Anterior cingulate cortex (tissue), 58 donors: ENCODE data around the gene PRRX2.
"Not testable (repeated sequence)": the region's sequence is repeated elsewhere in the genome, so short reads cannot be mapped to it uniquely, and the experiment has no call there.

Experiments used
- DNase-seq, 58 donors: peaks; one replicate each; lab custom pipeline; 2025; lab: John Stamatoyannopoulos, UW

The PRRX2 gene

DNA sequence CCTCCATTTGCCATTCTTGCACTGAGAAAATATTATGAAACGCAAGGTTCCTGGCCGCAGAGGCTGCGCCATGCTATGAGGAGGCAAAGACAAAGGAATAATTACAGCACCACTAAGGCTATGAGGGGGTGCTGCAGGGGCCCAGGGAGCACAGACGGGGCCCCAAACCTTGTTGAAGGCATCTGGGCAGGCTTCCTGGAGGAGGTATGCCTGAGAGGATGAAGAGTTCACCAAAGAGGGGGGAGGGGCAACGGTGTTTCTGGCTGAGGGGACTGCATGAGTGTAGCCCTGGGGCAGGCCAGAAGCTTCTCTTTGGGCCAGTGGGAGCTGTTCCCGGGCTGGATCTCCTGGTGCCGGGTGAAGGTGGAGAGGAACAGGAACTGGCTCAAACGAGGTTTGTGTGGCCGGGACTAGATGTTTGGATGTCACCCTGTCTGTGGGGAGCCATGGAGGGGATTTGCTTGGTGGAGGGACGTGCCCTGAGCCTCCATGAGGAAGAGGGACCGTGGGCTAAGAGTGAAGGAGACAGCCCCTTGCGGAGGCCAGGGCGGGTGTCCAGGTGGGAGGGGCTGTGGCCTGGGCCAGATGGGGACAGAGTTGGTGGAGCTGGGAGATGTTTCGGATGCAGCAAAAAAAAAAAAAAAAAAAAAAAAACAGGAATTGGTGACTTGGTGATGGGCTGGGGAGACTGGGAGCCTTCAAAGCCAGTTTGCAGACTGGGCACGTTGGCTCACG is 59.2 kb downstream of the PRRX2 start:
- no peak for DNase-seq

DNA sequence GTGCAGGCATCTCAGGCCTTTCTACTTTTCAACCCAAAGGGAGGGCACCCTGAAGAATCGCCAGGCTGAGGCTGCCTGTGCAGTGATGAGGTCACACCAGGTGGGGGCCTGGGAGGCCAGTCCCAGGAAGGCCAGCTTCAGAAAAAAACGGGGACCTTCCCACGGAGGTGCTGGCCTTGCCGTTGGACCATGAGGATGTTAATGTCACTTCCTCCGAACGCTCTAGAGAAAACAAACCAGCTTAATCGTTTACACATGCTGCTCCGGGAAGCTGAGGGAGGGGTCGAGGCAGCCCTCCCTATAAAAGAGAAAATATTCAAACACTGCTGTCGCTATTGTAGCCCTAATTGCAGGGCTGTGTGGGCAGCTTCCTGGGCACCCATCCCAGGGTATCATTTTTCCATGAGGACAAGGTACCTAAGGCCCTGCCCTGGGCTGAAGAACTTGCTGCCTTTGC is 60.4 kb downstream of the PRRX2 start:
- DNase-seq = peak in 5 of 58 donors; percentile 8 to 37 (median 14)

DNA sequence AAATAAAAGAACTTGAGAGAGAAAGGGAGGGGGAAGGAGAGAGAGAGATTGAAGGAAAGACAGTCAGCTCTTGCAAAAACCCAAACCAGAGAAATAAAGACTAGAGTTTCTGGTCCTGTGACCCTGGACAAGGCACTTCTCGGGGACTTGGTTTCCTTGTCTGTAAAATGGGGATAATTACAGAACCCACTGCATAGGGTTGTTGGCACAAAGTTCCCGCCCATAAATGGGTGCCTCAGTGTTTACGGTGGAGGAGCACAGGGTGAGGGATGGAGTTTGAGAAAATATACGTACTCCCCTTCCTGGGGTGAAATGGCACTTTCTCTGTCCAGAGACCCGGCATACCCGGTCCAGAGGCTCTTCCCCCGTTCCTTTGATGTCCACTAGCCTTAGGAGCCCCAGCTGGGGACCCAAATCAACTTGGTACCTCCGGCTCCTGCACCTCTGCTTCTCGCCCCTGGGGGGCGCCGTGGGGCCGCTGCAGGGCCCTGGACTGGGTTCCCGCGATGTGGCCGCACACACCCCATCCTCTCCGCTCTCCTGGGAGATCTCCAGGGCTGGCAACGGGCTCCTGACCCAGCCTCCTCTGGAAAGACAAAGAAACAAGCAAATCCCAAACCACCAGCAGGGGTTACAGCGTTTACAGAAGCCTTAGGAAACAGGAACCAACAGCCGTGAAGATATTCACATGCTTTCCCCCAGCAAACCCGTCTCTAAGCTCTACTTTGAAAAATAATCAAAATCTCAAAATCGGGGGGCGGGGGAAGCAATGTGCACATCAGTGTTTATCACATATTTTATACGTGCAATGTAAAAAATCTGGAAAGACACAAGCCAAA is 61.1 kb downstream of the PRRX2 start:
- peak in 46 of 58 donors; percentile 10 to 70 (median 37) for DNase-seq

DNA sequence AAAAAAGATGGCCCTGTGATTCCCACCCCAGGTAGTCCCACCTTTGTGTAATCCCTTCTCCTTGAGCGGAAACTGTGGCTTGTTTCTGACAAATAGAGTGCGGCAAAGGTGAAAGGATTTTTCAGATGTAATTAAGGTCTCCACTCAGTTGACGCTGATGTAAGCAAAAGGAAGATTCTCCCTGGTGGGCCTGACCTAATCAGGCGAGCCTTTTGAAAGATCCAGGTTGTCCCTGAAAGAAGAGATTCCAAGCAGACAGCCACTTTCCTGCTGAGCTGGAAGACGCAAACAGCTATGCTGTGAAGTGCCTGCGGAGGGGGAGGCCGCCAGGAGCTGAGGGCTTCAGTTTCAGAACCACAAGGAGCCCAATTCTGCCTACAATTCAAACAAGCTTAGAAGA is 63.3 kb downstream of the PRRX2 start:
- no peak for DNase-seq

DNA sequence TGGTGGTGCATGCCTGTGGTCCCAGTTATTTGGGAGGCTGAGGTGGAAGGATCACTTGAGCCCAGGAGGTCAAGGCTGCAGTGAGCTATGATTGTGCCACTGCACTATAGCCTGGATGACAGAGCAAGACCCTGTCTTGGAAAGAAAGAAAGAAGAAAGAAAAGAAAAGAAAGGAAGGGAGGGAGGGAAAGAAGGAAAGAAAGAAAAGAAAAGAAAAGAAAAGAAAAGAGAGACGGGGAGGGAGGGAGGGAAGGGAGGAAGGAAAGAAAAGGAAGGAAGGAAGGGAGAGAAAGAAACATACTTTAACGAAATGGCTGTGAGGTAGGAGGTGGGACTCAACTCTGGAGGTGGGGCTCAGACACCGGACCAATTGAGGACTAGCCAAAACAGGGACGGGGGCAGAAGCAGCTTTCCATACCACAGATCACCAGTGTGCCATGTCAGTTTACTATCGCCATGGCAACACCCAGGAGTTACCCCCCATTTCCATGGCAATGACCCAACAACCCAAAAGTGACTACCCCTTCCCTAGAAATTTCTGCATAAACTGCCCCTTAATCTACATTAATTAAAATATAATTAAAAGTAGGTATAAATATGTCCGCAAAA is 66.1 kb downstream of the PRRX2 start:
- no peak for DNase-seq

DNA sequence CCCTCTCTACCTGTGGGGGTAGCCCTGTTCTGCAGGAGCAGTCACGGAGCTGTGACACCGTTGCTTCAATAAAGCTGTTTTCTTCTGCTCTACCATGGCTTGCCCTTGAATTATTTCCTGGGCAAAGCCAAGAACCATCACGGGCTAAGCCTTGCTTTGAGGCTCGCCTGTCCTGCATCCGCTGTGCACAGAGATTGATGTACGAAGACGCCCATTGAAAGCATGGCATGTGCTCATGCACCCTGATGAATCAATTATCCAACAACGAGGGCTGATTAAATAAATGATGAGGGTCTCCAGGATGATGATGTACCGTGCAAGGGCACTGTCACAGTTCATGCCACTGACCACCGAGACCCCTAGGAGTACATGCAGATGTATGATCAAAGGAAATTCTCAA is 66.7 kb downstream of the PRRX2 start:
- DNase-seq = no peak

DNA sequence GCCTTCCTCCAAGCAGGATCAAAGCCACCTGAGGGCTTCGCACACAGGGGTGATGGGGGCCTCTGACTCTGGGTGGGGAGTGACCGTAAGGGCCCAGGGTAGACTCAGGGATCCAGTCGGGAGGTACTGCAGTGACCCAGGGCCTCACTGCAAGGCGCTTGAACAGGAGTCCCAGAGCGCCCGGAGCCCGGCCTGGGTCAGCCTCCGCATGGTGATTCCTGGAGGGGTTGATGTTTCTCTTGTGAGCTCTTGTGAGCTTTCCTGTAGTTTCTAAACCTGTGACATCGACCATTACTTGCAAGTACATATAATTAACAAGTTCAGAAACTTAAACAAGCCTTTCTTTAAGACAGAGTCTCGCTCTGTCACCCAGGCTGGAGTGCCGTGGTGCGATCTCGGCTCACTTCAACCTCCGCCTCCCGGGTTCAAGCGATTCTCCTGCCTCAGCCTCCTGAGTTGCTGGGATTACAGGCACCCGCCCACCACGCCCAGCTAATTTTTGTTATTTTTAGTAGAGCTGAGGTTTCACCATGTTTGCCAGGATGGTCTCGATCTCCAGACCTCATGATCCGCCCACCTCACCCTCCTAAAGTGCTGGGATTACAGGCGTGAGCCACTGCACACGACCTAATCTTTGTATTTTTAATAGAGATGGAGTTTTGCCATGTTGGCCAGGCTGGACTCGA is 67.6 kb downstream of the PRRX2 start:
- DNase-seq = no peak

DNA sequence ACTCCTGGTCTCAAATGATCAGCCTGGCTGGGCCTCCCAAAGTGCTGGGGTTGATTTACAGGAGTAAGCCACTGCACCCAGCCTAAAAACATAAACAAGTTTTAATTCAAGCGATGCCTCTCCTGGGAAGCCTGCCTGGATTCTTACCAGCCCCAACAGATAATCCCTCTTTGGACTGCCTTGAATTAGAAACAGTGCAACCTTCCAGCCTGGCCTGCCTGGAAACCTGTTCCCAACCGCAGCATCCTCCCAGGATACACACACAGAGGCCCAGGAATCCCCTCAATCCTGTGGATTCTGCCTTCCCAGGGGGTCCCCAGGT is 68.1 kb downstream of the PRRX2 start:
- no peak for DNase-seq

DNA sequence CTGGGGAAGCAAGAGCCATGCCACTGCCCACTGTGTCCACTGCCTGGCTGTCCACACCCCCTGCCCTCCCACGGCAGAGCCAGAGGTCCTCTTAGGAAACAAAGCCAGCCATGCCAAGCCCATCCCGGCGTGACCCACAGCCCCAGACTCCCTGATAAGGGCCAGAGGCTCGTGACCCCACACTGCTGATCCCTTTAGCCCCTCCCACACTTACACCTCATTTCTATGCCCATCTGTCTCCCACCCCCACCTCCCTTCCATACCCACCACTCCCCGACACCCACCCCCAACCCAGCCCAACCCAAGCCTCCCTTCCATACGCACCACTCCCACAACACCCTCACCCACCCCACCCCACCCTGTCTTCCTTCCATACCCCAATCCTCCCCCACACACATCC is 70.1 kb downstream of the PRRX2 start:
- no peak for DNase-seq

DNA sequence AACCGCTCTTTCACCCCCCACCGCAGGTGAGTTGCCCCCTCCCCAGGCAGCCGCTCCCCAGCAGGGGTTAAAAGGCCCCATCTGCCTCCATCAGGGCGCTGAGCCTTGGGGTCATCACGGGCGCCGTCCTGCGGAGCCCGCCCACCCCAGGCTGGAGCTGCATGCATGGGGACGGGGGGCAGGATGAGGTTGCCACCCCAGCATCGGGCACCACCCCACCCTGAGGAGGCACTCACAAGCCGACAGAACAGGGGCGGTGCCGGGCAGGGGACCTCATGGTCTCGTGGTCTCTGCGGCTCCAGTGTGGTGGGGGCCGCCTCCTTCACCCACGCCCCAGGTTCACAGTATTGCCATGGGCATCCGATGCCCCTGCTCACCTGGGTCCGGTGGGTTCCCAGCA is 70.9 kb downstream of the PRRX2 start:
- no peak for DNase-seq

DNA sequence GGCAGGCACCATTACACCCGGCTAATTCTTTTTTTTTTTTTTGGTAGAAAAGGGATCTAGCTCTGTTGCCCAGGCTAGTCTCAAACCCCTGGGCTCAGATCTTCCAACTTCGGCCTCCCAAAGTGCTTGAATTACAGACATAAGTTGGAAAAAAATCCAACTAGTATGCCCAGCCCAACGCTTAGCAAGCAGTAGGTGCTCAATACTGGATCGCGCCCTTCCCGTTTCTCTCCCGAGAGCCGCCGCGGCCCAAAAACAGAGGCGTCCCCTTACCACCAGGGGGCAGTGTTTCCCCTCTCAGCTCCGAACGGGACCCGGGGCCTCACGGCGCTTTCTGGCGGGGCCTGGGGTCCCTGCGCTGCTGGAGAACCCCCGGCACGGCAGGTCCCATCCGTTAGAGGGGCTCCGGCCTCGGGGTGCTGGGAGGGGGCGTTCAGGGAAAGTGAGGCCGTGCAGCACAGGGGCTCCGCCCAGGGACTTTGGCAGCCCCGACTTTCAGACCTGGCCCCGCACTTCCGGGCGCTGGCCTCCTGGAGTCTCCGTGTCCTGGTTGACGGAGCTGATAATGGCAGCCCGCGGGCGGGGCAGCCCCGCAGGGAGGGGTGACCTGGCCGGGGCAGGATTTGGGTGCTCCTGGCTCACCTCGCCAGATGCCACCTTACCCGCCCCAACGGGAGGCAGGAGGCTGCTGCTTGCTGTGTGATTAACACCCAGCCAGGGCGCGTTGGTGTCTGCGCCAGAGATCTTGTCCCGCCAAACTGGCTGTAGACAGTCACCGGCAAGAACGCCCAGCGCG is 72.2 kb downstream of the PRRX2 start:
- peak in 54 of 58 donors; percentile 13 to 86 (median 51) for DNase-seq

DNA sequence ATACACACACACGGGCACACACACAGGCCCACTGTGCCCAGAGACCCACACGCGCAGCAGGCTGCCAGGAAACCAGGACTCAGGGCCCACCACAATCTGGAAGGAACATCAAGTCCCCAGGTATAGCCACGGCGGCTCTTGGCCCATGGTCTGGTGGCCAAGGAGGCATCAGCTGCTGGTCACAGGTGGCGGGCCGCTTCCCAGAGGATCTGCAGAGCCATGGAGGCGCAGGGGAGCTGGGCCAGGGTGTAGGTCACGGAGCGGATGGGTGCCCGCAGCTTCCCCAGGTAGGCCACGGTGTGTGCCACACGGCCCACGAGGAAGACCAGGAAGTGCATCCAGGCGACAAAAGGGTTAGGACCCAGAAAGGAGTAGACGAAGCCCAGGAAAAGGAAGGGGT is 74.0 kb downstream of the PRRX2 start:
- DNase-seq = no peak

DNA sequence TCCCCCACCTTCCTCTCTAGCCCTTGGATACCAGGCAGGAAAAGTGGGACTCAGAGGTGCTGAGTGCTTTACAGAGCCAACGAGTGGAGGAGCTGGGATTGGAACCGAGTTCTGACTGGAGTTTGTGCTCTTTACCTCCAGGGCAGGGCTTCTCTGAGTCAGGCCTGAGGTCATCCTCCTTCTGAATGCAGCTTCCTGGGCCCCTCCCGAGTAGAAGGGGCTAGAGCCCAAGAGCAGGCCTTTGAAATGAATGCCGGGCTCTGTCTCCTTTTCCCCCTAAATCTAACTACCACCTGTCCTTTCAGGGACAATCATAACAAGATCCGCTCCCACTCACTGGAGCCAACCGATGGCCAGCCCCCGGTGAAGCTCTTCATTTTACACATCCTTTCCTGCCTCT is 74.7 kb downstream of the PRRX2 start:
- no peak for DNase-seq

DNA sequence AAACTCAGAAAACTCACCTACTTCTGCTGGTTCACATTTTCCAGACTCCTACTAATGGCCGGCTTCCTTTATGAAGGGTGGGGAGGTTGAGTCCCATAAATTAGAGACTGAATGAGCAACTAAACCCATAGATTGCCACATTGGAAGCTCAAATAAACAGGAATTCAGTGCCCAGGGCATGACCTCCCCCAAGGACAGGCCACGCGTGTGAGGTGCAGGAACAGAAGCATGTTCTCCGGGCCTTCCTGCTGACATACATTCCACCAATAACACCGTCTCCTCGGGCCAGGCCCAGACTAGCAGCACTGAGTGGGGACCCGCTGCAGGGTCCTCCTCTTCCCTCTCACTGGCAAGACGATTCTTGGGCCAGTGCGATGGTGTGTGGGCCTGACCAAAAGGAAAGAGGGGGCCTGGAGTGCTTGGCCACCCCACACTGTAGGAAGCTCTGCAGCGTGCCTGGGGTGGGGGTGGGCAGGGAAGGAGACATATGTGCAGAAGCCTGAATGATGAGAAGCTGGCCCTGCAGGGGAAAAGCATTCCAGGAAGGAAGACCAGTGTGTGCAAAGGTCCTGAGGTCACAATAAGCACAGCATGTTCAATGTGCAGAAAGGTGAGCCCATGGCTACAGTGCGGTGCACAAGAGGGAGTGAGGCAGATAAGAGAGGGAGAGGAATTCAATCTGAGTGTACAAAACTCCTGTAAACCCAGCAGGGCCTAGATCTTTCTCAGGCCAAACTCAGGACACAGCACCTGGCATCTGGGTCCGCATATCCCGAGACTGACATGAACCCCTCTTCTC is 75.4 kb downstream of the PRRX2 start:
- DNase-seq = no peak

DNA sequence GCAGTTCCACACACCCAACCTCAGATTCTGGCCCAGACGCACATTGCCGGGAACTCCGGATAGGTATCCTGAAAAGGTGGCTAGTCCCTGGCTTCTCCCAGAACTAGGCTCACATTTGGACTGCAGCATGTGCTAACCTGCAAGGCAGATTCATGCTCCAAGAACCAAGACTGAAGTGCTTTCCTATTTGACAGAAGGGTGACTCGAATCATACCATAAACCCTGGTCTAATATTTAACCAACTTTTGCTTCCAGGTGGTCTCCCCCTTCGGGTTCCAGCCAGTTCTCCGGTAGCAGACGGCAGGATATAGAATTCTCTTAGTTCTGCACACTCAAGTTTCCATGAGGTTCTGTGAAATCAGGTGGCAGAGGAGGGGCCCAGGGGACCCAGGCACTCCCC is 79.8 kb downstream of the PRRX2 start:
- DNase-seq = no peak

DNA sequence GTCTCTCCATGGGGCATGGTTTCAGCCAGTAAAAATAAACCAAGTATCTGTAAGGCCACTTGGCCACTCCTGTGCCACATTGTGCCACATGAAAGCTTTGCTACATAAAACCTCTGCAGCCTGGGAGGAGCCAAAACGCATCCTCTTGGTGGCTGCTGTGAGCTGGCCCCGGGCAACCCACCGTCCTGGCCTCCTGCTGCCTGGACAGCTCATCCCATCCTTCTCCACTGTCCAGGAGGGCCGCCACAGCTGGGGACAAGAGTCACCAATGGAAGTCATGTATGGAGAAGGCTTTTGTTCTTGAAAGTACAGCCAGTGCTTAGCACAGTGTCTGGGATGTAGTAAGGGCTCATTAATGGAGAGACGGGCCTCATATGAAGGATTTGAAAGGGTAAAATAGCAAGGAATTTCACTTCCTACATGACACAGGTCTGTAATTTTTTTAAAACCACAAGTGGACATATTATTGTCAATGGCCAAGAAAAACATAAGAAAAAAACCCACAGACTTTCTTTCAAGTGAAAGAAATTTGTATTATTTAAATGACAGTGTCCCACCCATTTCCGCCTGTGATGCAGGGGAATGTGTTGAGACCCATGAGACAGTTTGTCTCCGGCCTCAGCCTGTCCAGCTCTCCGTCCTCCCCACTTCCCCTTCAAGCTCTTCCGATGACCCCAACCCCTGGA is 80.8 kb downstream of the PRRX2 start:
- DNase-seq = no peak

DNA sequence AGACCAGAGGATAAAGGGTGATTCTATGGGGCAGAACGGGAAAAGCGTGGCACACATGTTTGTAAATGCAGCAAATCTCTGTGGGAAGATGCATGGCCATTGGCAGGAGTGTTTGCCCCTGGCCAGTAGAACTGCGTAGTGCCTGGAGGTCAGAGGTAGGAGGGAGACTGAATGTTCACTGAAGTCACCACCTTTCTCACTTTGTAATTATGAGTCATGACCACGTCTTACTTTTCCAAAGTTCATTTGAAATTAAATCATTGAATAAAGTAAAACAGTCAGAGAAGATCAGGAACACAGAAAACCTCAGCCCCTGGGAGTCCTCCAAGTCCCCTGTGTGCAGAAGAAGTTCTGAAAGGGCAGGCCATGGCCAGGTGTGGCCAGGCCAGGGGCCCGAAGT is 82.8 kb downstream of the PRRX2 start:
- DNase-seq = no peak

DNA sequence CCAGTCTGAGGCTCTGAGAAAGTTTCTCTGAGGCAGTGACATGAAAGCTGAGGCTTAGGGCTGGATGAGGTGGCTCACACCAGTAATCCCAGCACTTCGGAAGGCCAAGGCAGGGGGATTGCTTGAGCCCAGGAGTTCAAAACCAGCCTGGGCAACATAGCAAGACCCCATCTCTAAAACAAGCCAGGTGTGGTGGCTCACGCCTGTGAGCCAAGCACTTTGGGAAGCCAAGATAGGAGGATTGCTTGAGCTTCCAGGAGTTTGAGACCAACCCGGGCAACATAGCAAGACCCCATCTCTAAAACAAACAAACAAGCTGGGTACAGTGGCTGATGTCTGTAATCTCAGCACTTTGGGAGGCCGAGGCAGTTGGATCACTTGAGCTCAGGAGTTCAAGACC is 83.6 kb downstream of the PRRX2 start:
- DNase-seq = not testable (repeated sequence)

DNA sequence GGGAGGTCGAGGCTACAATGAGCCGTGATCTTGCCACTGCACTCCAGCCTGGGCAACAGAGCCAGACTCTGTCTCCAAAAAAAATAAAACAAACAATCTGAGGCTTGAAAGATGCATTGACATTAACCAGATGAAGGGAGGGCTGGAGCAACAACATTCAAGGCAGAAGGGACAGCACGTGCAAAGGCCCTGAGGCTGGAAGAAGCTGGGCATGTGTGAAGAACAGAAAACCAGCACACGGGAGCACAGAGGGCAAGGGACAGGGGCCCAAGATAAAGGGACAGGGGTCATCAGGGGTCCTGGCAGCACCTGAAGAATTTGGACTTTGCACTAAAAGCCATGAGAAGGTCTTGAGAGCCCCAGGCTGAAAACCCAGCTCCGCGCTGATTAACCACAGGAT is 84.1 kb downstream of the PRRX2 start:
- DNase-seq = no peak
